K562 (cell line): ENCODE measurements around the gene C3. TPM values are rescaled to one million over a fixed set of nuclear protein-coding genes. Genes with fewer than 3 reads are reported as not detected.

Source experiments
- ATAC-seq: fragments of 200-7000 bp; cut with Tn5 transposase; 3 replicates; pipeline ENCODE4 v1.9.1; 2020; ENCODE audit warnings: moderate library complexity
- BruUV-seq: library from RNA; stranded (reverse); fragments of 400-500 nt; replicated peaks from 2 replicates; lab custom pipeline; 2021; lab: Mats Ljungman, UMichigan
- CTCF ChIA-PET: fragments of 300-600 bp; formaldehyde crosslinking; extraction: SDS; loops from one replicate; lab custom pipeline; 2021; ENCODE audit warnings: low intra/inter-chr PET ratio; lab: Yijun Ruan, JAX
- POLR2A ChIA-PET: fragments of 300-600, 350-650 bp; sonication (Branson Sonifier 250); formaldehyde crosslinking; extraction: SDS; loops from one replicate; lab custom pipeline; 2021; ENCODE audit warnings: antibody characterized with exemption, inconsistent platforms; lab: Yijun Ruan, JAX
- DNase-seq, 4 experiments: peaks; one replicate each; pipeline versions ENCODE4 v3.0.0 to v3.0.0-alpha.2; 2011 to 2018; ENCODE audit warnings: low spot score in 3 of 4, mixed read lengths in 3 of 4; ENCODE audit errors: extremely low read depth in 1 of 4
- FAIRE-seq: peaks from 2 replicates; lab custom pipeline; 2011; peaks lifted over from hg19 to GRCh38; lab: Jason Lieb, UNC
- H2AFZ ChIP-seq: 2 replicates; pipeline ENCODE4 v1.6.0; 2011; ENCODE audit warnings: low read depth, low read length, control low read depth, inconsistent platforms
- H3K27ac ChIP-seq: fragments of 200-600 bp; 3 replicates; pipeline ENCODE4 v1.8.0; 2011; ENCODE audit warnings: low read depth, mild to moderate bottlenecking, control low read depth, inconsistent platforms, low read length, moderate library complexity, mixed read lengths; ENCODE audit errors: extremely low read depth
- H3K27me3 ChIP-seq, 2 experiments: fragments of 300-600 bp in 1 of 2; 2 replicates in 1 of 2; 3 replicates in 1 of 2; pipeline versions ENCODE4 v1.6.0 to v1.8.0; 2011; ENCODE audit warnings: inconsistent platforms in 2 of 2, low read length in 2 of 2, mild to moderate bottlenecking in 1 of 2, mixed read lengths in 1 of 2, moderate library complexity in 1 of 2; ENCODE audit not compliant: control insufficient read depth in 2 of 2, insufficient read depth in 2 of 2
- H3K36me3 ChIP-seq: fragments of 300-600 bp; 3 replicates; pipeline ENCODE4 v1.8.0; 2011; ENCODE audit warnings: mild to moderate bottlenecking, low read length, inconsistent platforms; ENCODE audit not compliant: control insufficient read depth, insufficient read depth
- H3K4me1 ChIP-seq, 2 experiments: fragments of 200-600 bp in 1 of 2; replicated peaks in 1 of 2; 2 replicates in 1 of 2; 3 replicates in 1 of 2; pipeline versions ENCODE4 v1.5.1 to v1.8.0; 2011; ENCODE audit warnings: inconsistent platforms in 2 of 2, low read length in 2 of 2, mild to moderate bottlenecking in 1 of 2, mixed read lengths in 1 of 2, moderate library complexity in 1 of 2; ENCODE audit not compliant: control insufficient read depth in 2 of 2, insufficient read depth in 2 of 2
- H3K4me2 ChIP-seq: 2 replicates; pipeline ENCODE4 v1.6.1; 2011; ENCODE audit warnings: low read length, control low read depth, inconsistent platforms, mixed read lengths; ENCODE audit not compliant: insufficient read depth
- H3K4me3 ChIP-seq: fragments of 200-600 bp; sonication (generic), shearing (Covaris generic); 2 replicates; pipeline ENCODE4 v1.5.1; 2016; ENCODE audit warnings: control low read depth, inconsistent platforms
- H3K79me2 ChIP-seq: fragments of 200-600 bp; 3 replicates; pipeline ENCODE4 v1.8.0; 2011; ENCODE audit warnings: low read length, inconsistent platforms; ENCODE audit not compliant: control insufficient read depth, insufficient read depth
- H3K9ac ChIP-seq, 2 experiments: 2 replicates each; pipeline versions ENCODE4 v1.6.0 to v1.6.1; 2011; ENCODE audit warnings: low read depth in 2 of 2, low read length in 2 of 2, control low read depth in 1 of 2, inconsistent platforms in 1 of 2, mild to moderate bottlenecking in 1 of 2, mixed read lengths in 1 of 2; ENCODE audit not compliant: insufficient read depth in 1 of 2
- H3K9me1 ChIP-seq: one replicate; pipeline ENCODE4 v1.6.0; 2011; ENCODE audit warnings: inconsistent platforms, mild to moderate bottlenecking, low read length, moderate library complexity; ENCODE audit not compliant: control insufficient read depth, insufficient read depth
- H3K9me3 ChIP-seq: replicated peaks from 2 replicates; pipeline ENCODE4 v1.5.1; 2011; ENCODE audit warnings: low read depth, low read length, inconsistent platforms; ENCODE audit not compliant: control insufficient read depth, insufficient read depth
- H4K20me1 ChIP-seq: replicated peaks from 2 replicates; pipeline ENCODE4 v1.6.1; 2011; ENCODE audit warnings: low read length, inconsistent platforms, mixed read lengths; ENCODE audit not compliant: control insufficient read depth, insufficient read depth
- FOXM1 ChIP-seq, 2 experiments: fragments of 450-650 bp in 1 of 2; sonication (generic) in 1 of 2; formaldehyde crosslinking in 1 of 2; IDR thresholded peaks; 2 replicates each; pipeline versions ENCODE4 v1.6.1 to v1.9.0; 2017 to 2022; ENCODE audit warnings: low read depth in 2 of 2, mild to moderate bottlenecking in 2 of 2, missing genetic modification reagents in 1 of 2, moderate library complexity in 1 of 2
- FUS ChIP-seq: fragments of 200-400 bp; formaldehyde crosslinking; optimal IDR thresholded peaks from 2 replicates; pipeline ENCODE3; 2017; ENCODE audit warnings: low read depth, low read length
- NCOA6 ChIP-seq: fragments of 450-650 bp; IDR thresholded peaks from 2 replicates; pipeline ENCODE4 v1.6.1; 2017; ENCODE audit warnings: mild to moderate bottlenecking
- PHF21A ChIP-seq: fragments of 450-650 bp; IDR thresholded peaks from 2 replicates; pipeline ENCODE4 v1.6.1; 2017; ENCODE audit warnings: low read depth, borderline replicate concordance
- SAP30 ChIP-seq: fragments of 200-600 bp; sonication (generic); IDR thresholded peaks from 2 replicates; pipeline ENCODE4 v1.6.1; 2012; ENCODE audit warnings: borderline replicate concordance, low read depth, mild to moderate bottlenecking, moderate library complexity, low read length, control low read depth, inconsistent platforms; ENCODE audit not compliant: insufficient read depth, poor library complexity, severe bottlenecking
- SMAD3 ChIP-seq: fragments of 450-650 bp; formaldehyde crosslinking; conservative IDR thresholded peaks from 2 replicates; pipeline ENCODE4 v1.4.0; 2020; ENCODE audit warnings: mild to moderate bottlenecking
- SMAD4 ChIP-seq: fragments of 250-450 bp; sonication (Bioruptor Pico); conservative IDR thresholded peaks from 2 replicates; pipeline ENCODE4 v1.8.0; 2021; ENCODE audit warnings: inconsistent platforms, mild to moderate bottlenecking, moderate library complexity
- USF1 ChIP-seq: sonication (generic); formaldehyde crosslinking; IDR thresholded peaks from 2 replicates; pipeline ENCODE4 v1.9.0; 2022; ENCODE audit warnings: mild to moderate bottlenecking, missing genetic modification reagents
- VEZF1 ChIP-seq: fragments of 200-800 bp; sonication (Bioruptor generic); IDR thresholded peaks from 2 replicates; pipeline ENCODE4 v1.6.1; 2017; ENCODE audit warnings: missing genetic modification characterization, missing compliant biosample characterization
- ZNF175 ChIP-seq: fragments of 200-800 bp; sonication (Bioruptor generic); IDR thresholded peaks from 2 replicates; pipeline ENCODE4 v1.6.1; 2016; ENCODE audit warnings: low read depth, mild to moderate bottlenecking, missing genetic modification characterization, missing compliant biosample characterization
- ZNF512 ChIP-seq: IDR thresholded peaks from 2 replicates; pipeline ENCODE4 v1.6.1; 2016; ENCODE audit warnings: missing genetic modification characterization, missing compliant biosample characterization
- ZNF609 ChIP-seq: sonication (generic); formaldehyde crosslinking; IDR thresholded peaks from 2 replicates; pipeline ENCODE4 v1.8.1; 2023; ENCODE audit warnings: missing genetic modification reagents, mild to moderate bottlenecking, borderline replicate concordance
- WGBS: fragments of 100-300 bp; shearing (Covaris generic); methylation state at CpG from one replicate; pipeline ENCODE4 v1.1.6; 2016; ENCODE audit warnings: low coverage, mixed read lengths; ENCODE audit not compliant: insufficient coverage; ENCODE audit errors: missing lambda C conversion rate; 5-methylcytosine and 5-hydroxymethylcytosine counted together
- in situ Hi-C: fragments of 300-500 bp; cut with MboI; formaldehyde crosslinking; loops from 4 replicates; pipeline ENCODE4 v1.15.0; 2018; ENCODE audit warnings: inconsistent platforms, mixed read lengths
- intact Hi-C: fragments of 100-400 bp; cut with micrococcal nuclease; formaldehyde crosslinking; loops from 2 replicates; pipeline ENCODE4 v1.14.2; 2022
- polyA plus RNA-seq, 8 experiments: library from polyadenylated mRNA; depleted of rRNA in 4 of 8; stranded (reverse) in 5 of 8; unstranded in 3 of 8; fragments of >200 nt; fragmentation: Nextera tagmentation in 2 of 8; fragmentation: Illumina TruSeq in 1 of 8; extraction: Ambion mirVana in 2 of 8; extraction: Trizol in 1 of 8; gene quantifications; 2 replicates each; pipeline versions ENCODE4 v1.2.1 to v1.2.3, GENCODE V29; 2011 to 2014; ENCODE audit warnings: inconsistent platforms in 1 of 8, missing spikeins in 1 of 8
- total RNA-seq, 7 experiments: library from RNA; depleted of rRNA in 6 of 7; stranded (reverse); fragments of >200 nt in 6 of 7; fragmentation: Illumina TruSeq in 2 of 7; extraction: Trizol in 2 of 7; gene quantifications; 2 replicates each; pipeline versions ENCODE4 v1.2.1 to v1.2.3, GENCODE V29; 2011 to 2021; ENCODE audit warnings: low replicate concordance in 1 of 7

C3 gene
- total and polyA plus RNA-seq, 9 of the 15 experiments (the other 6 are each of a cell fraction or from before 2014, with no cell fraction given), result 0.59 to 10.6 (median 2.2) TPM

GRCh38 chr19:6725513-6726231, 5.2 kb upstream of the C3 start:
- no peak for ATAC-seq
- no peaks in the 10 kb centered on the region for H3K79me2 ChIP-seq
- no peaks in the 10 kb centered on the region for H3K27me3 ChIP-seq
- no peak overlapping the region for H3K27ac ChIP-seq
- H4K20me1 ChIP-seq, result no peaks in the 10 kb centered on the region
- H3K9me1 ChIP-seq, result no peaks in the 10 kb centered on the region
- no peak overlapping the region for H3K9ac ChIP-seq
- POLR2A ChIA-PET, result interaction anchor here (0.6 kb wide), 1 partner anchor 484 kb away, joined by 4 read pairs; no protein-coding TSS in a partner anchor
- H3K36me3 ChIP-seq, result no peaks in the 10 kb centered on the region
- WGBS, result 71% methylated on average over 15 of the region's 16 CpGs
- no peak overlapping the region for H3K4me2 ChIP-seq
- no peak overlapping the region for H2AFZ ChIP-seq
- intact Hi-C loops, result no loop called here
- no peak overlapping the region for H3K4me3 ChIP-seq
- in situ Hi-C loops, result no loop called here
- DNase-seq, result no peak
- CTCF ChIA-PET, result no interaction called here
- H3K4me1 ChIP-seq, result peaks cover 18 to 27% of the 10 kb centered on the region in 2 experiments
- no peak for FAIRE-seq
- no TSS peak for BruUV-seq
- no peaks in the 10 kb centered on the region for H3K9me3 ChIP-seq
- TF ChIP-seq ZNF512 (tag), result no peak
- no peak for TF ChIP-seq NCOA6
- TF ChIP-seq PHF21A, result no peak
- no peak for TF ChIP-seq ZNF175 (CRISPR knock-in tag)
- TF ChIP-seq SMAD3 (CRISPR knock-in tag), result no peak
- no peak for TF ChIP-seq FOXM1 (IDR thresholded peaks at IDR 0.05; ENCODE audit: low read depth)
- no peak for TF ChIP-seq FOXM1 (CRISPR knock-in tag; IDR thresholded peaks at IDR 0.05; ENCODE audit: low read depth)
- no peak for TF ChIP-seq USF1 (CRISPR knock-in tag)
- no peak for TF ChIP-seq SAP30
- TF ChIP-seq SMAD4 (CRISPR knock-in tag), result no peak
- TF ChIP-seq VEZF1 (CRISPR knock-in tag), result no peak
- no peak for TF ChIP-seq ZNF609 (CRISPR knock-in tag)
- no peak for TF ChIP-seq FUS
